22Rv1 (cell line): ENCODE data around the gene CASD1.

Source experiments
- H3K27ac ChIP-seq: fragments of 450-650 bp; 2 replicates; pipeline ENCODE4 v1.5.1; 2017
- CTCF ChIP-seq: fragments of 450-650 bp; IDR thresholded peaks from 2 replicates; pipeline ENCODE4 v1.5.1; 2017; ENCODE audit warnings: mild to moderate bottlenecking
- ZFX ChIP-seq: fragments of 450-650 bp; IDR thresholded peaks from 2 replicates; pipeline ENCODE4 v1.6.1; 2017; ENCODE audit warnings: antibody characterized with exemption, borderline replicate concordance

CASD1 gene

DNA sequence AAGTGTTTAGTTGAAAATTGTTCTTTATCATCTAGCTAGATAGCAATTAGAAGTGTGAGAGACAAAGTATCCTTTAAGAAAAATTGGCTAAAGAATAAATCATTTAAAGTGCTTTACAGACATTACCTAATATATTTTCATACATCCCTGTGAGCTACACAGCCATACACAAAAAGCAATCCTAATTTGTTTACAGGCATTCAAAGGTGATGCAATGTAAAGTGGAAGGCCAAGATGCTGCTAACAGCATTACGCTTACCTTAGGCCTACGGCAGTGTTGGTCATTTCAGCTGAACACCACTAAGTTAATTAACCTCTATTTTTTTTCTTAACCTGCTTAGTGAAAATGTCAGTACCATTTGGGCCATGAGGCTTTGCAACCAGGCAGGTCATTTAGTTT lies 10.7 kb upstream of the CASD1 start:
- TF ChIP-seq CTCF: no peak
- no peak for TF ChIP-seq ZFX
- H3K27ac ChIP-seq: no peak overlapping the region

GRCh38 chr7:94507462-94507861 lies 2.1 kb upstream of the CASD1 start:
- TF ChIP-seq CTCF (no peak), ZFX (no peak)
- H3K27ac ChIP-seq: no peak overlapping the region

GRCh38 chr7:94507962-94508361 lies 1.6 kb upstream of the CASD1 start:
- no peak overlapping the region for H3K27ac ChIP-seq
- TF ChIP-seq ZFX (no peak), CTCF (no peak)

GRCh38 chr7:94509887-94510581 lies 425 bp downstream of the CASD1 start:
- TF ChIP-seq ZFX (peak; percentile 26; the same call in 1 of the 2 replicates), CTCF (peak; percentile 42)
- peak overlapping the region; percentile 84 for H3K27ac ChIP-seq

DNA sequence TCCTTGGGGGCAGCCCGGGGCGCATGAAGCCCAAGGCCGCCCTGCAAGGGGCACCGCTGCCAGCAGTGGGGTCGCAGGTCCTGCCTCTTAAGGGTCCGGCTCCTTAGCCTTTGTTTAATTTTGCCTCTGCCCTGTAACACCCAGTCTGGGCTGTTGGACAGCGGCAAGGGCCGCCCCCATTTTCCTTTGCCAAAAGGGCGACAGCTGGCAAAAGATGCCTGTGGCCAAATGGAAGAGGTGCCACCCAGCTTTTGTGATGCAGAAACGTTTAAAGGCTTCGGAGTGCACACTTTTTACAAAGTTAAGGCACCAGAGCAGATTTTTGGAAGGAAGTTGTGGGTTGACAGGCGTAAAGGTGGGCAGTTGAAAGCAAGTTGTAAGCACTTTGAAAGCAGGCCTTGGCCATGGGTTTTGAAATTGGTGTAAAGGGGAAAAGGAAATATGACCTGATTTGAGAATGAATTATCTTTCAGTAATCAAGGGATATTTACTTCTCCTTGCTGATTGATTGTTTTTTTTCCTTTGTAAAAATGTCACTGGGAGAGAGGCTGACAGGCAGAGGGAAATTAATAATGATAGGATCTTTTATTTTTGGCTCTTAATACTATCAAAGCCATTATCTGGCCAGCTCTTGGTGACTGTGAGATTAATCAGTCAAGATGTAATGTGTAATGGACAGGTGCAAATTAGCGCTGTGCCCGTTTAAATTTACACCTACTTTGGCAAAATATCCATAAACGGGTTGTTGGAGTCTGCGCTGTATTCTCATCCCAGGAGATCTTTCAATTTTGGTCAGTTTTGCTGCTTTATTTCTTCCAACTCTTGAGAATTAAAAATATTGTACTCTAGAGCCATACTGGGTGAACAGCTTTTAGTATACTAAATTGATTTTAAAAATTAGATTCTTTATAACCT lies 1.2 kb downstream of the CASD1 start:
- H3K27ac ChIP-seq: peak overlapping the region; percentile 84
- TF ChIP-seq CTCF (no peak), ZFX (no peak)

DNA sequence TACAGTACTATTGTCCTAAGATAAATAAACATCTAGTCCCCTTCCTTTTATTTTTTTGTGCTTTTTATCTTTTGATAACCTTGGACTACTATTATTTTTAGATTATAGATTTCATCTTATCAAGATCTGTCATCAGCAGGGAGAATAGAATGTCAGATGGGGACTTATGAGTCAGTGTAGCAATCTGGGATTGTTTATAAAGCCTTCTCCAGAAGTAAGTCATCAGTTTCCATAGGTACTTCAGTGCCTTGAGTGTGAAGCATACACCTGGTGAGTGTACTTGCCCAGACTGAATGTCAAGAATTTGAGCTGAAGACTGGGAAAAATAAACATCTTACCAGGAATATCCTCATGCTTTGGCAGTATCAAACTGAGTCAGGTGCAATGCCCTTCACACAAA lies 2.1 kb downstream of the CASD1 start:
- H3K27ac ChIP-seq: no peak overlapping the region
- TF ChIP-seq ZFX: no peak
- no peak for TF ChIP-seq CTCF
